HG02840 (cell line): Measurements from ENCODE around the gene SLC9A9.
A peak's percentile ranks its signal among the peaks of the same experiment; 100 is the strongest.

Source experiments
- ATAC-seq: cut with Tn5 transposase; IDR thresholded peaks from one replicate; pipeline ENCODE4 v1.9.1; 2021; ENCODE audit warnings: mild to moderate bottlenecking, moderate library complexity, moderate number of reproducible peaks; ENCODE audit not compliant: unreplicated experiment, low FRiP score

SLC9A9 gene

DNA sequence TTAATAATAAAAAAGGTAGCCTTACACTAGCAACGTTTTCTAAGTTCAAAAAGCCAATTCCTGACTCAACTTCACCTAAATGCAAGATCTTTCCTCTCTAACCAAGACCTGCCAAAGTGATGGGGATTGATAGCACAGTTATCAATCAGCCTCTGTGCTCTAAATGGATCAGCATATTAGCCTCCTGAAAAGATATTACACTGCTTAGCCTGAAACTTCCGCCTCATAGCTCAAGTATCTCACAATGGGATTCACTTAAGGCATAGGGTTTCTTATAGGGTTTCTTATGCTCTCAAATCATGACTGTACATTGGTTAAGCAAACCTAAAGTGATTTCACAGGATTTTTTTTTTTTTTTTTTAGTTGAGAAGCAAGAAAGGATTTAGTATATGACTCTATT is 436 bp upstream of the SLC9A9 start:
- no peak for ATAC-seq

DNA sequence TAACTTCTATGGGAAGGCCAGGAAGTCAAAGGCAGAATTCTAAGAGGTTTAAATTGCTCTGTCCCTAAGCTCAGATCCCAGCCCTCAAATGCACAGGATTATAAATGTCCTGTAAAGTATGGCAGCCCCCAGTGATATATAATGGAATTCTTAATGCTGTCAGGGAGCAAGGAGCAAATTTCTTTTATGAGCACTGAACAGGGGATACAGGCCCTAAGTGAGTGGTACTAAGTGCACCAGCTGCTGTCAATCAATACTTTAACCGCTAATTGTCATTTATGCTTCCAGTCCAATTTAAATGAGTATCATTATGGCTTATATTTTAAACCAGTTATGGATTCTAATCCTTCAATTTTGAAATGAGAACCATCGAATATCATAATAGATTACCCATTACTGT is 4.7 kb downstream of the SLC9A9 start:
- ATAC-seq = no peak

DNA sequence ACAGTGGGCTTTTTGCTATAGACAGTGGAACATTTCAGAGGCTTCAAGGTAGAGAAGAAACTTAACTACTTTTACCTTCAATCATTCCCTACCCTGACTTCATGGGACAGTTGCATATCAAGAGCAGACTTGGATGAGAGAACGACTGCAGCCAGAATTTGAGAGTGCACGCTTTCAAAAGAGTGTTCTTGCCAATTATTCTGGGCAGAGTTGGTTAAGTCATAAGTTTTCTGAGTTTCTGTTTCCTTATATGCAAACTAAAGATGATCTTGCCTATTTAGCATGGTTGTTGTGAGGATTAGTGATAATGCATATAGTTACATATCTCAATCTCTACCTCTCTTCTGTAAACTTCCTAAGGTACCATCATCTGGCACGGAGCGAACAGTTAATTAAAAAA is 7.6 kb downstream of the SLC9A9 start:
- no peak for ATAC-seq

DNA sequence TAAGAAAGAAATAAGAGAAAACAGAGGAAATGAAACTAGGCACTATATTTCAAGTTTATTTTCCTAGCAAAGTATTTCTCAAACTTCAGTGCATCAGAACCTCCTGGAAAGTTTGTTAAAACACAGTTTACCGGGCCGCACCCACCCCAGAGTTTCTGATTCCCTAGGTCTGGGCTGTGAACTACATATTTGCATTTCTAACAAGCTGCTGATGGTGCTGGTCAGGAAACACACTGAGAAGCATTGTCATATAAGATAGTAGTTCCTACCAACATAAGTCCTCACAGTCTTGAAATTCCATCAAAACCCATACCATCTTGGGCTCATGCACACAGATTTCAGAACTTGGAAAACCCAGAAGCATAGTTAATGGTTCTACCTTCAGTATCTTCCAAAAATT is 8.3 kb downstream of the SLC9A9 start:
- ATAC-seq = no peak

DNA sequence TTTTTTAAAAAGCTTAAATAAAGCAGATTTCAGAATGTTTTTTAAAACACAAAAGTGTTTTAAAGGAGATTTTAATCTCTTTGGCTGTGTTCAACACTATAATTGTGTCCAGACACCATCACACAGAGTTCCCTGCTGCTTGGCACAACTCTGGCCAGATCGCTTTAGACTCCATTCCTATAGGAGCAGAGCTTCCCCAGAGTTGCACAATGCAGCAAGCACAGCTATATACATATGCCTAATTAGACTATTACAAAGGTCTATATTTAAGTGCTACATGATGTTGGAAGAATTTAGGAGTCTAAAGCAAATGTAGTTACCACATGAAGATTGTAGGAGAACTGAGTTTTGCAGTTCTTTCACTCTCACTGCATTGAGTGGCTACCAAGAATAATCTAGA is 11.2 kb downstream of the SLC9A9 start:
- ATAC-seq = no peak

DNA sequence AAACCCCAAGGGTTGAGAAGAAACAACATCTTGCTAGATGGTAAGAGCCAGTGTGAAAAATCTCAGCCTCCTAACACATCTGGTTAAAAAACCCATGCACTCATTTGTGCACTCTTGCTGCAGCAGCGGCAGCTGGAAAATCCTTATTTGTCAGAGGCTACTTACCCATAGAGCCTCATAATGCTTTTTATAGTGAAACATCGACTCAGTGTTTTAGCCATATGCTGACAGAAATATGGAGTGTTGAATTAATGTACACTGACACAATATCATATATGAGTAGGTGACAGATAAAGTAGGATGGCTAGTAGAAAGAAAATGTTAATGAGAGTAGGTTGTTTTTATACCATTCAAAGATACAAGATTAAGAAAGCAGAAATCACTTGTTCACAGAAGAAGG is 13.0 kb downstream of the SLC9A9 start:
- ATAC-seq = no peak

DNA sequence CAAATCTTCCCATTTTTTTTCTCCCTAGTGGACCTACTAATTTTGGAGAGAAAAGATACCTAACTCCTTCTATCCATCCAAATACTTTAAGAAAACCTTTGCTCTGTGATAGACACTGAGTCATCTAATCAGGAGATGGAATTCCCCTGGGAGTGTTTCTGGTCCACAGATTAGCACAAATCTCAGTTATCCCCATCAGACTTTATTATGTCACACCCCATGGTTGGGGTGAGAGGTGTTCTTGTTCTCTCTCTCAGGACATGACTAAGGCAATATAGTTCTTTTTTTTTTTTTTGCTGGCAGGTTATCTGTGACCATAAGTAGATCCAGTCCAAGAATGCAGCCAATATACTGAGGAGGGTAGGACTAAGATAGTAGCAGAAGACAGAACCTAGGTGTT is 15.8 kb downstream of the SLC9A9 start:
- peak; percentile 62 for ATAC-seq

DNA sequence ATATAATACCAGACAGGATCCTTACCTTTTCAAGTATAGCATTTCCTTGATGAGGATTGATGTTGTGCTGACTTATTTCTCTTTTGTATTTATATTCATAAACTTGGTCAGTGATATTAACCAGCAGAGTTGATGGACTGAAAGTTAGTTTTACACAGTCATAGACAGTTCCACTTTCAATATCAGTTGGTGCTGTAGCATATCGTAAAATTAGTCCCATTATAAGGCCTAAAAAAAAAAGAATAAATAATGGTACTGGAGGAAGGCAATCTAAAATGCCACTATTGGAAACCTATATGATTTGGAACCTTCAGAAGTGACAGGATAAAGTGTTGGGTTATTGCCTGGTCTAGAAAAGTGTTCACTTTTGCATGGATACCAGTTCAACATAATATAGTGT is 16.3 kb downstream of the SLC9A9 start:
- ATAC-seq = peak; percentile 77

DNA sequence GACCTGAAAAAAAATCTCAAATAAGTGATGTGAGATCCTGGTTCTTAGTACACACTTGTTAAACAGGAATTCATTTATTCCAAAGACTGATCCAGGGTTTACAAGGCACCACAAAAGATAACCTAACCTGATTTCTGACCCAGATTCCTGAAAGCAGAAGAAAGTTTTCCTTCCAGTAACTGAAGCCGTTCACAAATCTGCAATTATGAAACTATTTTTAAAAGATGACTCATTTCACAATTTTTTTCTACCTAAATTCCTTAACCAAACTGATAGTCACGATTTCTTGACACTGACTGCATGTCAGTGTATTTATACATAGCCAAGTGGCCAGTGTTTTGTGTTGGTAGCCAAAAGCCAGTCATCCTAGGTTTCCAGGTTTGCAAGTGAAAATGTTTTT is 17.1 kb downstream of the SLC9A9 start:
- ATAC-seq = no peak

DNA sequence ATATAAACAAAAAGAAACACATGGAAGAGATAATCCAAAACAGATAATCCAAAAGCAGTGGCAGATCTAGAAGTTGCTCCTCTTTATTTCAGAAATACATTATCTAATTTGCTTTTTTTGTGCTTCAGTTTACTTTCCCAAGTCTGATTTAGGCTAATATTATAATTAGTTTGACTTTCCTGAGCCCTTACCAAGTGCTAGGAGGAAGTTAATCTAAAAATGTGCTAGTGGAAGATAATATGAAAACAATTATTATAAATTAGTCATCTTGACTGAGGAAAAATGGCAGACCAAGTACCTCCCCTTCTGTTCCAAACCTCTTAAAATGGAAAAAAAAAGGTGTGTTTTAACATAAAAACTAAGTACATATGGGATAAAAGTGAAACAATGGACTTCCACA is 17.5 kb downstream of the SLC9A9 start:
- ATAC-seq = no peak

DNA sequence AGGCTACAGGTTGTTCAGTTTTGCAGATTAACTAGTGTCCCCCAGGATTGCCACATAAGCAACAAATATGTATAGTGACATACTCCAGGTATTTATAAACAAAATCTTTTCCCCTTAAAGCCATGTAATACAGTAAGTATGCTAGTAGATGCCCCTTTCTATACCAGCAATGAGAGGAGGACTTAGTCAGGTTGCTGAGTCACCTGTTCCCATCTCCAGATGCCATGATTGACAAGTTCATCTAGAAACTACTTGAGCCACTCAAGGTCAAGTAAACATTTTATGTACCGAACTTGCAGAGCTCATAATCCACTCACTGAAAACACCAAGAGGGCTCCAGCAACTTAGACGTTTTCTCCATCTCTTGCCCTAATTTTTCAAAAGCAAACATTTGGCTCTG is 18.2 kb downstream of the SLC9A9 start:
- no peak for ATAC-seq

DNA sequence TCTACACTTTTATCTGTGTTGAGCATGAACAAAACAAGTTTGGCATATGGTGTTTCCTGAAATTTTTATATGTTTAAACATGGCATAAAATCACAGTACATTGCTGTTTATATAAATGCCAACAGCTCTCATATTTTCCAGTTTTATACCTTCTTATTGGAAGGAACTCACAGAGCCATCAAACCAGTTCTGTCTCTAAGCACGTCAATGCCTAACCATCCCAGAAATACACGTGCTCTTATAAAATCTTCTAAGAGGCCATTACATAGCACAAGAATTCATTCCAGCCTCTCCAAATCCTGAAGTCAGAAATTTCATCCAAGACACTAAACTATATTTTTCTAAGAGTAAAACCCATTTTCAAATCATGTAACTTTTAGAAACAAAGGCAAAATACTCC is 20.8 kb downstream of the SLC9A9 start:
- ATAC-seq = no peak

DNA sequence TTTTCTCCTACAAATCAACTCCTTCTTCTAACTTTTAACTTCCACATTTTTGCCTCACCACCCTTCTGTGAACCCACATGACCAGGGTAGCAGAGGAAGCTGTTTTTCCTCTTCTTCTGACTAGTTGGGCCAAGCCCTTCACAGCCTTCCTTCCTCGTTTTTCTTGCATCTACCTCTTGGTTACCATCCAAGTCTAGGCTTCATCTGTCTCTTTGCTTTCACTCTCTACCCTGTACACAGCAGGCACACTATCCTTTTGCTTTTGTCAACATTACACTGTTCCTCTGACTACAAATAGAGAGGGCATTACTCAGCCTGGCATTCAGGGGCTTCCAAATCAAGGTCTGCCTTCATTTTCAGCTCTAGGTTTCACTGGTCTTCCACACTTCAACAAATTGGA is 22.0 kb downstream of the SLC9A9 start:
- ATAC-seq = no peak

DNA sequence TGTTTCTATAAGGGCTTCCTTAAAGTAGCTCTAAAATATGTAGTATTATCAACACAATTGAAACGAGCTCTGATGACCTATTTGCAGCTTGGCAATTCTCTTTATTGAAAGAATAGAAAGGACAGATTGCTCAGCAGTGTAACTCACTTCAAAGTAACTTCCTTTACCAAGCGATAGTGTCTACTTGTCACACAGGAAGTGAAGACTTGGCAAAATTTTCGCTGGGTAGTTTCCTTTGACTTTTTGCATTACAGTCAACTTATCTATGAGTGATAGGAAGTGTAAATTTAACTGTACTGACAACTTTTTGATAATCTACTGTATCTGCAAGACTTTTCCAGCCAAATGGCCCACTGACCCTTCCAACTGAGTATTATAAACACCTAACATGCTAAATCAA is 22.8 kb downstream of the SLC9A9 start:
- ATAC-seq = peak; percentile 58

DNA sequence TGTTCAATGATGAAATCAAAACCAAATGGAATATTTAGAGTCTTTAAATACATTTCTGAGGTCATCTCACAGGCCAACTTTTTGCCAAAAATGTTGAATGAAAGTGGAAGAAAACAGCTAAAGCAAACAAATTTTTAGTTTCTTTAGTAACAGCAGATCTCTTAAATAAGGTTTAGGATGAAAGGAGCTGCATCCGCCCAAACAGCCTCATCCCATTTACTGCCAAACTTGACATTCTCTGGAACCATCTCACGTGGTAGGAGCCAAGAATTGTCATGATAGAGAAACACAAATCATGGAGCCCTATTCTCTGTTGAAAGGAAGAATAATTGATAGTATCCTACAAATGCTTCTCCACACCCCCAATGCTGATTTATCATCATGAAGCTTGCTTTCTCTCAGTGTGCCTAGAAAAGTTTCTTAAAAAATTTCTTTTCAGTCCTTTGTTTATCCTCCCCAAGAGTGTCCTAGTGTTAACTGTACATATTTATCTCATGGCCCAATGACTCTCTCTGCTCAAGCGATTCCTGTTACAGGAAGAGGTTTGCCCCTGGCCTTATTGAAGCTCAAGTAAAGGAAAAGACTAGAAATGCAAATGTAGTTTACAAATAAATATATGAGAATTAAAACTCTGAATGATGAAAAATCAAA is 23.4 kb downstream of the SLC9A9 start:
- ATAC-seq = no peak

DNA sequence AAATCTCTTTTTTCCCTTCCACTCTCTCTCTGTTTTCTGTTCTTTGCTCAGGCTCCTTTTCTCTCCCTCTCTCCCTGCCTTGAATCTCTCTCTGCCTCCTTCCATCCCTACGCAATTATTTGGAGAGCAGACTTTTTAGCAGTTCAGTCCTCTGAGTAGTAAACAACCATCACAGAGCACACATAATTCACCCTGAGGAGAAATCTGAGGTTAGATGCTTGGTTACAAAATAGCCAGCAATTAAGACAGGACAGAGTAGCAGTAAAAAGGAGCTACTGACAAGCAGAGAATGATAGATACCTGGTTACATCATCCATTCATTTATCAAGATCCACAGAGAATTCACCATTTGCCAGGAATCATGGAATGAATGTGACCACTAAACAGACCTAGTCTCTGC is 25.5 kb downstream of the SLC9A9 start:
- no peak for ATAC-seq

DNA sequence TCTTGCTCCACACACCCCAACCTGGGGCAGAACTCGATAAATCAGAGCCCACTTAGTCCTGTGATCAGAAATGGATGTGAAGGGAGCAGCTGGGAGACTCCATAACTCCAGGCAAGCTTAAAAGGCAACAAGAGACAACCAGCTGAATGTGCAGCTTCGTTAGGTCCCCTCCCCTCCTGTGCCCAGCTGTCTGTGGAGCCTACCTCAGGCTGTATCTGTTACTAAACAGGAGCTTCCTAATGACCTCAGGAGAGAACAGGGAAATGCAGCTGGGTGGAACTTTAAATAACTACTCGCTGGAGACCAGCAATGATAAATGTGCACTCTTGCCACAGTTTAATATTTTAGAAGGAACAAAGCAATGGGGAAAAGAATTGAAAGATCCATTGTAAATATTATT is 25.9 kb downstream of the SLC9A9 start:
- ATAC-seq = no peak

DNA sequence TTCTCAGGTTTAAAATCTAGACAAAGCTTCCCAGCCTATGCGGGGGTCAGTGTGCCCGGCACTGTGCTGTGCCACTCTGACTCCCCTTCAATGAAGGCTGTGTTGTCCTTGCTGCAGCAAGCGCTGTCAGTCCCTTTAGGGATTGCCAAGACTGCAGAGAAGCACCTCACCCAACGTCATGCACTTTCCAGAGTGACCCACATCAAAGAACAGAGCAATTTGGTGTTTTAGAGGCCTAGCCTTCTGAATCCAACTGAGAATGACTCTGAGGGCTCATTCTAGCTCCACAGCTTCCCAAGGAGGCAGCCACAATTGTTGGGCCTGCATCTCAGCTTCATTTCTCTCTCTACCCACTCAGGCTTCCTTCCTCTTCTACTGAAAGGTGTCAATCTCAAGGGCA is 26.4 kb downstream of the SLC9A9 start:
- ATAC-seq = no peak

DNA sequence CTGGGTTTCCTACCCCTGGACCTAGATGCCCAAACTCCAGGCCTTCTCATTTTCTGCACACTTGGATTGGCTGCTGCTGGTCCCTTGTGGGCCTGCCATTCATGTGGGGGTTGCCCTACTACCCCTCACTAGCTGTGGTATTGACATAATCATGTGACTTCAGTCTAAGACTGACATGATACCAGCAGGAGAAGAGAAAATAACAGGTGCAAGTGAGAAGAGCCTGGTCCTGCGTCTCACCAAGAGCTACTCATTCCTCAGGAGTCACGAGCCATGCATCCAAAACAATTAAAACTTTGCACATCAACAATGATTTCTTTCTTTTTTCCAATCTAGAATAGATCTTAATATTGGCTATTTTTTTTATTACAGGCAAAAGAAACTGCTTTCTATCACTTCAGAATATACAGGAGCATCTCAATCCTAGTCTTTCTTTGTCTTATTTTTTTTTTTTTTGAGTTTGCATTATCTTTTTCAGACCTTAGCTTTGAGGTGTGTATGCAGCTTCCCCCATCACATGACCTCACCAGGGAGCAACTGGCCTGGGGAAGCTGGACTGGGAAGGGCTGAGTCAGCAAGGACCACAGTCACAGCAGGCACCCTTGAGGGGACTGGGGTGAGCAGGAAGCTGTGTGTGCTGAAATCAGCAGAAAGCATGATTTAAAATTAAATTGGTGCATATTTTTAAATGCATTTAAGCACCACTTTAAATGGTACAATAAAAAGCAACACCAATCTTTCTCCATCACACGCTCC is 27.6 kb downstream of the SLC9A9 start:
- ATAC-seq = no peak

DNA sequence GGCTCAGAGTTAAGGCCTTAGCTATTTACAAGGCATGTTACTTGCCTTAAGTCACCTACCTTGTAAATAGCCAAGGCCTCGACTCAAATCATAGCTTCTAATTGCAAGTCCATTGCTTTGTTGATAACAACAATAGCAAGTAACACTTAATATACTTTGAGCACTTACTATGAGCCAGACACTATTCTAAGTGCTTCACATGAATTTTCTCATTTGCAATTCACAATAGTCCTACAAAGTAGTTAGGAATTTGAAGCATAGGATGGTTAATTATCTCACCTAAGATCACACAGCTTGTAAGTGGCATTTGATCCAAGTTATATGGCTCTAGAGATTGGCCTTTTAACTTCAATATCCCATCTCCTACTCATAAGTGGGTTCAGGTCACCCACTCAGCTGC is 28.4 kb downstream of the SLC9A9 start:
- ATAC-seq = no peak

DNA sequence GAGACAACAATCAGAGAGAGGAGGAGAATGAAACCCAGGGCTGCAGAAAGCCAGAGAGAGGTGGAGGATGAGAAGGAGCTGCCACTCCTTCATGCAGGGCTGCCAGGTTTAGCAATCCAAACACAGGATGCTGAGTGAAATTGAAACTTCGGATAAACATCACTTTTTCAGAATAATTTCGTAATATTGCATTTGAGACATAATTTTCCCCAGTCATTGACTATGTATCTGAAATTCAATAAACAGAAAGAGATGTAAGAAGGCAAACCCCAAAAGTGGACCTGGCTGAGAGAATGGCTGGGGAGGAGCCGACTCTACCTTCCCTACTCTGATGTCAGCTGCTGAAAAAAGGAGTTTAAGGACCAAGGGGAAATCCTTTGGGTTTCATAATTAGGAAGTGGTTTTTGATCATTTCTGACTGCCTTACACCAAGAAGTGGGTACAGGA is 33.8 kb downstream of the SLC9A9 start:
- no peak for ATAC-seq

DNA sequence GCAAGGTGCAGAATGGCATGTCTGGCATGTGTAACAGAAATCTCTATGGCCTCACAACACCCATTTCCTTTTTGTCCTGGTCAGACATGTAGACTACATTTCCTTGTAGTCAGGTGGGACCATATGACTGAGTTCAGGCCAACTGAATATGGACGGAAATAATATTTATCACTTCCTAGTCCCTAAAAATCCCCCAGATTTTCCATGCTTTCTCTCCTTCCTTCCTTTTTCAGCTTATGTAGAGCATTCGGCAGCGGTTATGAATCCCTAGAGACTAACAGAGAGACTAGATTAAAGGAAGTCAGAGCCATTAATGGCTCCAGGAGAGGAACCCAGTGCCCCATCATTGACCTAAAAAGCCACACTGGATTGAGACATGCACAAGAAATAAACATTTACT is 35.8 kb downstream of the SLC9A9 start:
- ATAC-seq = no peak
